ENCODE measurements around the gene TIAL1. TPM values are rescaled to one million over a fixed set of nuclear protein-coding genes. Genes with fewer than 3 reads are reported as not detected.

The TIAL1 gene
- total and polyA plus RNA-seq, 2 of the 13 experiments (the other 11 are each of a cell fraction or from before 2014, with no cell fraction given) = 31.5 to 148 TPM

DNA sequence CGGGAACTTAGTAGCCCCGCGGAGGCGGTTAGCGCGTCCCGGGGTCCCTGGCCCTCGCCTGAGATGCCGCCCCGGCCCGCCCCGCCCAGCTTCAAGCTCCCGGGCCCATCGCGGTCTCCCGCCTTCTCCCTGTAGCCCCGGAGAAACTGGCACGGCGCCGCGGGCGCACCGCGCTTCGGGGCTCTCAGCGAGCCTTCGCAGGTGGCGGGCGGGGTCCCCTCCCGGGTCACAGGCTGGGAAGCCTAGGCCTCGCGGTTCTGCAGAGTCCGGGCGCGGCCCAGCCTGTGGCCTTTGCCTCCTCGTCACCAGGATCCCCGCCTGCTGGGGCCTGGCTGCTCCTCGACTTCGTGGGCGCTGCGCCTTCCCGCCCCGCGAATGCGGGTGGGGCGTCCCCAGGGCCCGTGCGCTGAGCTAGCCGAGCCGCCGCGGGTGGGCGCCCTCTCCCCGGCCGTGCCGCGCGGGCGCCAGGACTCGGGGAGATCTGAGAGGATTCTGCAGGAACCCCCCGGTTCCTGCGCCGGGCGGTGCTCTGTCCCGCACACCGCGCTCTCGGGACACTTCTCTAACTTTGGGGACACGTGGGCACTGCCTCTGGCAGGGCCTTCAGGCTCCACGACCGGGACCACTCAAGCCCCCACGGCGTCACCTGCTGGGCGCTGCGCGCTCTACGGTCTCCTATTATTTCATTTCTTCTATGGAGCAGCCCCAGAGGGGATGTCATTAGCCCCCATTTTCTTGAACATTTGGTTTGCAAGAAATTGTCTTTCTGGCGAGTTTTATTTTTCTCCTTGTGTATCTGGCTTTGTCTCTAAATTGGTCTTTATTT, 53.6 kb downstream of the TIAL1 start (continued):
- TF ChIP-seq, protein P1, sequence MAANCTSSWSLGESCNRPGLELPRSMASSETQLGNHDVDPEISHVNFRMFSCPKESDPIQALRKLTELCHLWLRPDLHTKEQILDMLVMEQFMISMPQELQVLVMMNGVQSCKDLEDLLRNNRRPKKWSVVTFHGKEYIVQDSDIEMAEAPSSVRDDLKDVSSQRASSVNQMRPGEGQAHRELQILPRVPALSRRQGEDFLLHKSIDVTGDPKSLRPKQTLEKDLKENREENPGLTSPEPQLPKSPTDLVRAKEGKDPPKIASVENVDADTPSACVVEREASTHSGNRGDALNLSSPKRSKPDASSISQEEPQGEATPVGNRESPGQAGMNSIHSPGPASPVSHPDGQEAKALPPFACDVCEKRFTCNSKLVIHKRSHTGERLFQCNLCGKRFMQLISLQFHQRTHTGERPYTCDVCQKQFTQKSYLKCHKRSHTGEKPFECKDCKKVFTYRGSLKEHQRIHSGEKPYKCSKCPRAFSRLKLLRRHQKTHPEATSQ (CRISPR knock-in tag; IDR thresholded peaks at IDR 0.05; ENCODE audit: borderline replicate concordance) = no peak; the same call in 1 of the 2 replicates
- TF ChIP-seq ZNF790 (CRISPR knock-in tag; IDR thresholded peaks at IDR 0.05; ENCODE audit: borderline replicate concordance) (peak; percentile 66; the same call in 1 of the 2 replicates), PHF8 (CRISPR knock-in tag; IDR thresholded peaks at IDR 0.05) (peak; percentile 31; the same call in 1 of the 2 replicates), HES4 (CRISPR knock-in tag; IDR thresholded peaks at IDR 0.05; ENCODE audit: borderline replicate concordance) (peak; percentile 74; the same call in 1 of the 2 replicates), MAF1 (CRISPR knock-in tag; IDR thresholded peaks at IDR 0.05; ENCODE audit: borderline replicate concordance) (no peak), ZNF644 (CRISPR knock-in tag; IDR thresholded peaks at IDR 0.05; ENCODE audit: low read depth) (no peak), ZMYM4 (CRISPR knock-in tag; IDR thresholded peaks at IDR 0.05) (peak; percentile 30; the same call in 1 of the 2 replicates), LCORL (IDR thresholded peaks at IDR 0.05) (no peak), LCORL (CRISPR knock-in tag; IDR thresholded peaks at IDR 0.05) (0 out of 2 replicates have a peak, but pooled peaks have one; percentile 47), ZNF777 (CRISPR knock-in tag; IDR thresholded peaks at IDR 0.05) (peak; percentile 84), REL (CRISPR knock-in tag; conservative IDR thresholded peaks at IDR 0.05) (no peak), YEATS4 (CRISPR knock-in tag; IDR thresholded peaks at IDR 0.05; ENCODE audit: borderline replicate concordance) (peak; percentile 30; the same call in 1 of the 2 replicates), SOX6 (IDR thresholded peaks at IDR 0.05) (no peak), SOX6 (CRISPR knock-in tag; IDR thresholded peaks at IDR 0.05) (no peak), ZNF569 (CRISPR knock-in tag; IDR thresholded peaks at IDR 0.05; ENCODE audit: borderline replicate concordance) (no peak), ZMAT3 (CRISPR knock-in tag; conservative IDR thresholded peaks at IDR 0.05) (0 out of 2 replicates have a peak, but pooled peaks have one; percentile 54)
- TF ChIP-seq, protein P2, sequence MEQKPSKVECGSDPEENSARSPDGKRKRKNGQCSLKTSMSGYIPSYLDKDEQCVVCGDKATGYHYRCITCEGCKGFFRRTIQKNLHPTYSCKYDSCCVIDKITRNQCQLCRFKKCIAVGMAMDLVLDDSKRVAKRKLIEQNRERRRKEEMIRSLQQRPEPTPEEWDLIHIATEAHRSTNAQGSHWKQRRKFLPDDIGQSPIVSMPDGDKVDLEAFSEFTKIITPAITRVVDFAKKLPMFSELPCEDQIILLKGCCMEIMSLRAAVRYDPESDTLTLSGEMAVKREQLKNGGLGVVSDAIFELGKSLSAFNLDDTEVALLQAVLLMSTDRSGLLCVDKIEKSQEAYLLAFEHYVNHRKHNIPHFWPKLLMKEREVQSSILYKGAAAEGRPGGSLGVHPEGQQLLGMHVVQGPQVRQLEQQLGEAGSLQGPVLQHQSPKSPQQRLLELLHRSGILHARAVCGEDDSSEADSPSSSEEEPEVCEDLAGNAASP (CRISPR knock-in tag; IDR thresholded peaks at IDR 0.05; ENCODE audit: borderline replicate concordance) = no peak
- TF ChIP-seq, protein P3, sequence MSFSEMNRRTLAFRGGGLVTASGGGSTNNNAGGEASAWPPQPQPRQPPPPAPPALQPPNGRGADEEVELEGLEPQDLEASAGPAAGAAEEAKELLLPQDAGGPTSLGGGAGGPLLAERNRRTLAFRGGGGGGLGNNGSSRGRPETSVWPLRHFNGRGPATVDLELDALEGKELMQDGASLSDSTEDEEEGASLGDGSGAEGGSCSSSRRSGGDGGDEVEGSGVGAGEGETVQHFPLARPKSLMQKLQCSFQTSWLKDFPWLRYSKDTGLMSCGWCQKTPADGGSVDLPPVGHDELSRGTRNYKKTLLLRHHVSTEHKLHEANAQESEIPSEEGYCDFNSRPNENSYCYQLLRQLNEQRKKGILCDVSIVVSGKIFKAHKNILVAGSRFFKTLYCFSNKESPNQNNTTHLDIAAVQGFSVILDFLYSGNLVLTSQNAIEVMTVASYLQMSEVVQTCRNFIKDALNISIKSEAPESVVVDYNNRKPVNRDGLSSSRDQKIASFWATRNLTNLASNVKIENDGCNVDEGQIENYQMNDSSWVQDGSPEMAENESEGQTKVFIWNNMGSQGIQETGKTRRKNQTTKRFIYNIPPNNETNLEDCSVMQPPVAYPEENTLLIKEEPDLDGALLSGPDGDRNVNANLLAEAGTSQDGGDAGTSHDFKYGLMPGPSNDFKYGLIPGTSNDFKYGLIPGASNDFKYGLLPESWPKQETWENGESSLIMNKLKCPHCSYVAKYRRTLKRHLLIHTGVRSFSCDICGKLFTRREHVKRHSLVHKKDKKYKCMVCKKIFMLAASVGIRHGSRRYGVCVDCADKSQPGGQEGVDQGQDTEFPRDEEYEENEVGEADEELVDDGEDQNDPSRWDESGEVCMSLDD (CRISPR knock-in tag; IDR thresholded peaks at IDR 0.05; ENCODE audit: borderline replicate concordance) = peak; percentile 59; the same call in 1 of the 2 replicates
- TF ChIP-seq, protein P4, sequence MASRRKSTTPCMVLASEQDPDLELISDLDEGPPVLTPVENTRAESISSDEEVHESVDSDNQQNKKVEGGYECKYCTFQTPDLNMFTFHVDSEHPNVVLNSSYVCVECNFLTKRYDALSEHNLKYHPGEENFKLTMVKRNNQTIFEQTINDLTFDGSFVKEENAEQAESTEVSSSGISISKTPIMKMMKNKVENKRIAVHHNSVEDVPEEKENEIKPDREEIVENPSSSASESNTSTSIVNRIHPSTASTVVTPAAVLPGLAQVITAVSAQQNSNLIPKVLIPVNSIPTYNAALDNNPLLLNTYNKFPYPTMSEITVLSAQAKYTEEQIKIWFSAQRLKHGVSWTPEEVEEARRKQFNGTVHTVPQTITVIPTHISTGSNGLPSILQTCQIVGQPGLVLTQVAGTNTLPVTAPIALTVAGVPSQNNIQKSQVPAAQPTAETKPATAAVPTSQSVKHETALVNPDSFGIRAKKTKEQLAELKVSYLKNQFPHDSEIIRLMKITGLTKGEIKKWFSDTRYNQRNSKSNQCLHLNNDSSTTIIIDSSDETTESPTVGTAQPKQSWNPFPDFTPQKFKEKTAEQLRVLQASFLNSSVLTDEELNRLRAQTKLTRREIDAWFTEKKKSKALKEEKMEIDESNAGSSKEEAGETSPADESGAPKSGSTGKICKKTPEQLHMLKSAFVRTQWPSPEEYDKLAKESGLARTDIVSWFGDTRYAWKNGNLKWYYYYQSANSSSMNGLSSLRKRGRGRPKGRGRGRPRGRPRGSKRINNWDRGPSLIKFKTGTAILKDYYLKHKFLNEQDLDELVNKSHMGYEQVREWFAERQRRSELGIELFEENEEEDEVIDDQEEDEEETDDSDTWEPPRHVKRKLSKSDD (CRISPR knock-in tag; IDR thresholded peaks at IDR 0.05; ENCODE audit: low read depth) = no peak

All from HepG2 (cell line).